Mesendoderm (in vitro differentiated cells): ENCODE data around the gene C22orf15.
A peak's percentile ranks its signal among the peaks of the same experiment; 100 is the strongest.

Experiments
- DNase-seq: peaks from one replicate; pipeline ENCODE4 v3.0.0; 2013
- H2AK5ac ChIP-seq: 2 replicates; pipeline ENCODE4 v1.6.1; 2013; ENCODE audit warnings: low read length, inconsistent platforms
- H2BK120ac ChIP-seq: 2 replicates; pipeline ENCODE4 v1.6.1; 2013; ENCODE audit warnings: low read depth, mild to moderate bottlenecking, low read length, moderate library complexity, mixed read lengths
- H2BK15ac ChIP-seq: replicated peaks from 2 replicates; pipeline ENCODE4 v1.6.1; 2013; ENCODE audit warnings: low read depth, mild to moderate bottlenecking, moderate library complexity
- H2BK5ac ChIP-seq: 2 replicates; pipeline ENCODE4 v1.6.1; 2013; ENCODE audit warnings: low read length, inconsistent platforms
- H3K18ac ChIP-seq: 2 replicates; pipeline ENCODE4 v1.6.1; 2013; ENCODE audit warnings: mild to moderate bottlenecking, low read length, mixed read lengths
- H3K23ac ChIP-seq: one replicate; pipeline ENCODE4 v1.6.1; 2013; ENCODE audit warnings: low read length
- H3K27ac ChIP-seq: 2 replicates; pipeline ENCODE4 v1.5.1; 2013; ENCODE audit warnings: low read depth, mild to moderate bottlenecking, inconsistent platforms, low read length, moderate library complexity
- H3K27me3 ChIP-seq: 2 replicates; pipeline ENCODE4 v1.6.1; 2013; ENCODE audit warnings: low read length, control low read depth, mild to moderate bottlenecking, inconsistent platforms; ENCODE audit not compliant: insufficient read depth, poor library complexity
- H3K36me3 ChIP-seq: 2 replicates; pipeline ENCODE4 v1.6.1; 2013; ENCODE audit warnings: low read length, inconsistent platforms; ENCODE audit not compliant: control insufficient read depth, insufficient read depth
- H3K4ac ChIP-seq: one replicate; pipeline ENCODE4 v1.6.1; 2013; ENCODE audit warnings: low read depth, mild to moderate bottlenecking, low read length, moderate library complexity
- H3K4me1 ChIP-seq: 2 replicates; pipeline ENCODE4 v1.6.1; 2013; ENCODE audit warnings: low read depth, low read length, inconsistent platforms; ENCODE audit not compliant: control insufficient read depth
- H3K4me2 ChIP-seq: 2 replicates; pipeline ENCODE4 v1.6.1; 2013; ENCODE audit warnings: low read length
- H3K4me3 ChIP-seq: 2 replicates; pipeline ENCODE4 v1.5.1; 2013; ENCODE audit warnings: mild to moderate bottlenecking, low read length
- H3K56ac ChIP-seq: one replicate; pipeline ENCODE4 v1.6.1; 2013; ENCODE audit warnings: low read length
- H3K79me1 ChIP-seq: 2 replicates; pipeline ENCODE4 v1.6.1; 2013; ENCODE audit warnings: low read length, inconsistent platforms
- H3K79me2 ChIP-seq: 2 replicates; pipeline ENCODE4 v1.6.1; 2013; ENCODE audit warnings: mild to moderate bottlenecking, low read length; ENCODE audit not compliant: control insufficient read depth, insufficient read depth
- H3K9ac ChIP-seq: 2 replicates; pipeline ENCODE4 v1.6.1; 2013; ENCODE audit warnings: low read length, inconsistent platforms
- H4K5ac ChIP-seq: one replicate; pipeline ENCODE4 v1.6.1; 2013; ENCODE audit warnings: low read length
- H4K8ac ChIP-seq: one replicate; pipeline ENCODE4 v1.6.1; 2013; ENCODE audit warnings: low read depth, mild to moderate bottlenecking, control low read depth, low read length, moderate library complexity
- WGBS: extraction: QIAGEN DNeasy Blood & Tissue Kit; methylation state at CpG from one replicate; pipeline ENCODE4 v1.1.7; 2013; ENCODE audit warnings: low lambda C conversion rate, missing lambda C conversion rate; ENCODE audit not compliant: insufficient coverage; ENCODE audit errors: extremely low coverage; 5-methylcytosine and 5-hydroxymethylcytosine counted together

Gene C22orf15

DNA sequence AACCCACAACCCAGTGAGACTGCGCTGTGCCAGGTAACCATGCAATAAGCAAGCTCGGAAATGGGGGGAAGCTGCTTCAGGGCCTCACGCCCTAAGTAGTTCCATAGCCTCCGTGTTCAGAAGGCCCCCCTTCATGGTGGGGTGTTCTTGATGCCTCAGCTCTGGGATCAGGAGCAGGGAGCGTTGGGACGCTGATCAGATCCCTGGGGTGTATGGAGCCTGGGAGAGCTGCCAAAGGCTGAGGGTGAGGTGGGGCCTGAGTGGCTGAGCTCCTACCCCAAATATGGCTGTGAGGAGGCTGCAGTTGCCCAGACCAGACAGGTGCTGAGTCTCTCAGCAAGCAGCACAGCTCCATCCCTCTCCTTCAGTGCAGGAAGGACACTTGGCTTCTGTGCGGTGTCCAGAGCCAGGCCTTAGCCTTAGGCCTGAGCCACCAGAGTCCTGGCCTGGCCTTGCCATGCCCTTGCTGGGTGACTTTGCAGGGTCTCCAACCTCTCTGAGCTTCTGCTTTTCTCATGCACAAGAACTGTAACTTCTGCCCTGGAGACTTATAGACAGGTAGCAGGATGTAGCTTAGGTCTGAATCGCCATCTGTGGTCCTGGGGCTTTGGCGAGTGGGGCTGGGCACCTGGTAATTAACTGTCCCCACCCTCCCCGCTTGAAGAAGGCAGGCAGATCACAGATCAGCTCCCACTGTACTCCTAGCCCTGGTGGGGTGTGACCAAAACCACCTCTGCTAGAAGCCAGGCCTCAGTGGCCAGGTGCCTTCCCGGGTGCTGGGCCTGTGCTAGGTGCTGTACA lies 15.2 kb downstream of the C22orf15 start:
- Histone ChIP-seq H3K27me3 (peaks cover 3% of the 10 kb centered on the region), H3K79me2 (no peaks in the 10 kb centered on the region), H4K5ac (no peak overlapping the region), H3K23ac (no peak overlapping the region), H3K4me3 (no peak overlapping the region), H3K4ac (no peak overlapping the region), H3K36me3 (no peaks in the 10 kb centered on the region), H3K79me1 (no peaks in the 10 kb centered on the region), H3K4me1 (peaks cover 3% of the 10 kb centered on the region), H2BK5ac (no peak overlapping the region), H2AK5ac (no peak overlapping the region), H2BK120ac (no peak overlapping the region), H3K27ac (no peak overlapping the region), H3K18ac (no peak overlapping the region), H3K9ac (no peak overlapping the region), H3K56ac (no peak overlapping the region), H4K8ac (no peak overlapping the region), H3K4me2 (no peak overlapping the region), H2BK15ac (no peak overlapping the region)
- no CpG with 5 or more reads among the region's 11 CpGs for WGBS
- no peak for DNase-seq

DNA sequence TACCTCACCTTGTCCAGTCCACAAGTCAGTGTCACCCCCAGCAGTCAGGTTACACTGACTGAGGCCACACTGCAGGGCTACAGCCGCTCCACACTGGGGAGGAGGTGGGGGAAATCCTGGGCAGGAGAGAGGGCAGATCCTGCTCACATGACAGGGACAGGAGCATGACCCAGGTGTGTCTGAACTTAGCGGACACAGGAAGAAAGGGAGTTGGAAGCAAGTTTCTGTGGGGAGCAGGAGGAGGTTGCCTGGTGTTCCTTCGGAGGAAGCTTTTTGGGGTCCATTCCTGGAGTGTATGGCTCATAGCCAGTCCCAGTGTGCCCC lies 15.7 kb downstream of the C22orf15 start:
- no peak overlapping the region for H3K23ac ChIP-seq
- DNase-seq, result no peak
- no peak overlapping the region for H3K27ac ChIP-seq
- no peak overlapping the region for H2AK5ac ChIP-seq
- peaks cover 3% of the 10 kb centered on the region for H3K4me1 ChIP-seq
- no peak overlapping the region for H2BK15ac ChIP-seq
- H2BK5ac ChIP-seq, result no peak overlapping the region
- no peak overlapping the region for H4K8ac ChIP-seq
- H3K9ac ChIP-seq, result no peak overlapping the region
- WGBS, result no CpG with 5 or more reads among the region's 3 CpGs
- no peak overlapping the region for H3K56ac ChIP-seq
- H3K79me1 ChIP-seq, result no peaks in the 10 kb centered on the region
- H3K4me2 ChIP-seq, result no peak overlapping the region
- H3K4ac ChIP-seq, result no peak overlapping the region
- H2BK120ac ChIP-seq, result no peak overlapping the region
- H3K27me3 ChIP-seq, result no peaks in the 10 kb centered on the region
- no peaks in the 10 kb centered on the region for H3K36me3 ChIP-seq
- H3K79me2 ChIP-seq, result no peaks in the 10 kb centered on the region
- H4K5ac ChIP-seq, result no peak overlapping the region
- no peak overlapping the region for H3K18ac ChIP-seq
- H3K4me3 ChIP-seq, result no peak overlapping the region

DNA sequence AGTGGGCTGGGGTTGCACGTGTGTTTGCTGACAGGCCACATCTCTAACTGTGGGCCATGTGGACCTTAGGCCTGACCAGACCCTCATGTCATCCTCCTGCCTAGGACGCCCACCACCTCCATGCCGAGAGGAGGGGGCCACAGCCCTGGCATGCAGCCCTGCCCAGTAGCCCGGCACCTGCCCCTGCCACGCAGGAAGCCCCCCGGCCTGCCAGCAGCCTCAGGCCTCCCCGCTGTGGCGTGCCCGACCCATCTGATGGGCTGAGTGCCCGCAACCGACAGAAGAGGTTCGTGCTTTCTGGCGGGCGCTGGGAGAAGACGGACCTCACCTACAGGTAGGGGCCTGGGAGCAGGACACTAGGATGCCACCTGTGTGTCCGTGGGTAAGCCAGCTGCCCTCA lies 16.3 kb downstream of the C22orf15 start:
- no peak overlapping the region for H3K23ac ChIP-seq
- H2BK5ac ChIP-seq, result no peak overlapping the region
- no peak overlapping the region for H4K5ac ChIP-seq
- no peak overlapping the region for H3K9ac ChIP-seq
- H3K27me3 ChIP-seq, result no peaks in the 10 kb centered on the region
- H4K8ac ChIP-seq, result no peak overlapping the region
- no peak overlapping the region for H3K18ac ChIP-seq
- H2BK15ac ChIP-seq, result no peak overlapping the region
- peaks cover 3% of the 10 kb centered on the region for H3K4me1 ChIP-seq
- H3K36me3 ChIP-seq, result no peaks in the 10 kb centered on the region
- no peaks in the 10 kb centered on the region for H3K79me2 ChIP-seq
- no peak overlapping the region for H3K56ac ChIP-seq
- H2BK120ac ChIP-seq, result no peak overlapping the region
- H3K27ac ChIP-seq, result no peak overlapping the region
- no peak overlapping the region for H2AK5ac ChIP-seq
- no peak for DNase-seq
- H3K79me1 ChIP-seq, result no peaks in the 10 kb centered on the region
- no peak overlapping the region for H3K4me3 ChIP-seq
- no CpG with 5 or more reads among the region's 16 CpGs for WGBS
- no peak overlapping the region for H3K4ac ChIP-seq
- no peak overlapping the region for H3K4me2 ChIP-seq

DNA sequence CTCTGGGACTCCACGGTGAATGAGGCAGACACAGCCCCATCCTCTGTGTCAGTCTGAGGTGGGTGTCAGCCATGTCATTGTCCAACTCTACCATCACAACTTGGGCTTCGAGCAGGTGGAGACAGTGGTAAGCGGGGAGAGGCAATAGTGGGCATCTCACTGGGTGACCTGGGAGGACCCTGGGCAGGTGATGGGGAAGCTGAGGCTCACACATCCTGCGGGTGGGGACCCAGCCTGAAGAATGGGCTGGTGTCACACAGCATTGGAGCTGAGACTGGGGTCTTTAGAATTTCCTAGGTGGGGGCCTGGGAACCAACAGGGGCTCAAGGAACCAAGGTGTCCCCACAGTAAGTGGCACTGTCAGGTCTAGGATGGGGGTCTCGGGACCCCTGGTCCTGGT lies 16.9 kb downstream of the C22orf15 start:
- Histone ChIP-seq H3K4ac (no peak overlapping the region), H3K27me3 (no peaks in the 10 kb centered on the region), H3K27ac (no peak overlapping the region), H2BK120ac (no peak overlapping the region), H3K9ac (no peak overlapping the region), H3K23ac (no peak overlapping the region), H4K5ac (no peak overlapping the region), H3K79me2 (no peaks in the 10 kb centered on the region), H3K56ac (no peak overlapping the region), H2BK5ac (no peak overlapping the region), H3K36me3 (no peaks in the 10 kb centered on the region), H2AK5ac (no peak overlapping the region), H3K4me3 (no peak overlapping the region), H3K4me2 (no peak overlapping the region), H3K4me1 (peaks cover 3% of the 10 kb centered on the region), H4K8ac (no peak overlapping the region), H3K18ac (no peak overlapping the region), H2BK15ac (no peak overlapping the region), H3K79me1 (no peaks in the 10 kb centered on the region)
- no CpG with 5 or more reads among the region's 5 CpGs for WGBS
- DNase-seq, result no peak

- Histone ChIP-seq H3K27me3 (no peaks in the 10 kb centered on the region), H3K4ac (no peak overlapping the region), H4K8ac (no peak overlapping the region), H2AK5ac (no peak overlapping the region), H2BK15ac (no peak overlapping the region), H2BK5ac (no peak overlapping the region), H4K5ac (no peak overlapping the region), H3K18ac (no peak overlapping the region), H3K27ac (no peak overlapping the region), H2BK120ac (no peak overlapping the region), H3K9ac (no peak overlapping the region), H3K23ac (no peak overlapping the region), H3K4me2 (no peak overlapping the region), H3K4me3 (no peak overlapping the region), H3K36me3 (no peaks in the 10 kb centered on the region), H3K56ac (no peak overlapping the region), H3K4me1 (no peaks in the 10 kb centered on the region), H3K79me2 (no peaks in the 10 kb centered on the region), H3K79me1 (no peaks in the 10 kb centered on the region)
- WGBS, result no CpG with 5 or more reads among the region's 20 CpGs
- no peak for DNase-seq
Measured at GRCh38 chr22:23780146-23780748, 17.5 kb downstream of the C22orf15 start.

DNA sequence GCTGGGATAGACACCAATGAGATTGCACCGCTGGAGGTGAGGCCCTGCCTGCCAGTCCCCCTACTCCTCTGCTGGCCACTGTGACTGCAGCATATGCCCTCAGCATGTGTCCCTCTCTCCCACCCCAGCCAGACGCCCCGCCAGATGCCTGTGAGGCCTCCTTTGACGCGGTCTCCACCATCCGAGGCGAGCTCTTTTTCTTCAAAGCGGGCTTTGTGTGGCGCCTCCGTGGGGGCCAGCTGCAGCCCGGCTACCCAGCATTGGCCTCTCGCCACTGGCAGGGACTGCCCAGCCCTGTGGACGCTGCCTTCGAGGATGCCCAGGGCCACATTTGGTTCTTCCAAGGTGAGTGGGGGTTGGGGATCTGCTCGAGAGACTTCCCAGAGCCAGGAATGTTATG lies 18.3 kb downstream of the C22orf15 start:
- H4K5ac ChIP-seq, result no peak overlapping the region
- H2AK5ac ChIP-seq, result peak overlapping the region; percentile 30
- no peaks in the 10 kb centered on the region for H3K27me3 ChIP-seq
- WGBS, result no CpG with 5 or more reads among the region's 15 CpGs
- no peak overlapping the region for H3K4ac ChIP-seq
- H3K4me1 ChIP-seq, result no peaks in the 10 kb centered on the region
- no peak overlapping the region for H3K4me3 ChIP-seq
- H3K18ac ChIP-seq, result no peak overlapping the region
- no peaks in the 10 kb centered on the region for H3K79me1 ChIP-seq
- no peak overlapping the region for H4K8ac ChIP-seq
- no peak overlapping the region for H3K23ac ChIP-seq
- DNase-seq, result no peak
- no peak overlapping the region for H2BK5ac ChIP-seq
- no peak overlapping the region for H2BK120ac ChIP-seq
- no peaks in the 10 kb centered on the region for H3K79me2 ChIP-seq
- H3K4me2 ChIP-seq, result no peak overlapping the region
- H3K27ac ChIP-seq, result no peak overlapping the region
- H3K56ac ChIP-seq, result no peak overlapping the region
- no peak overlapping the region for H3K9ac ChIP-seq
- H2BK15ac ChIP-seq, result no peak overlapping the region
- no peaks in the 10 kb centered on the region for H3K36me3 ChIP-seq
